HG03460 (cell line): ENCODE data around the gene VPS26B.

ENCODE experiments used
- ATAC-seq: cut with Tn5 transposase; IDR thresholded peaks from one replicate; pipeline ENCODE4 v1.9.1; 2021; ENCODE audit not compliant: unreplicated experiment

VPS26B gene

GRCh38 chr11:134257101-134257500, 32.6 kb downstream of the VPS26B start:
- no peak for ATAC-seq

GRCh38 chr11:134258577-134258976, 34.1 kb downstream of the VPS26B start:
- no peak for ATAC-seq

GRCh38 chr11:134260503-134260902, 36.0 kb downstream of the VPS26B start:
- no peak for ATAC-seq

GRCh38 chr11:134260983-134261382, 36.5 kb downstream of the VPS26B start:
- ATAC-seq, result no peak

GRCh38 chr11:134261626-134262488, 37.4 kb downstream of the VPS26B start:
- no peak for ATAC-seq

GRCh38 chr11:134264966-134265764, 40.7 kb downstream of the VPS26B start:
- no peak for ATAC-seq

- no peak for ATAC-seq
Observed at GRCh38 chr11:134266440-134266839, 42.0 kb downstream of the VPS26B start.

GRCh38 chr11:134266841-134267251, 42.4 kb downstream of the VPS26B start:
- ATAC-seq, result no peak

- ATAC-seq, result no peak
Observed at GRCh38 chr11:134267461-134267860, 43.0 kb downstream of the VPS26B start.

- ATAC-seq, result no peak
Observed at GRCh38 chr11:134267966-134268365, 43.5 kb downstream of the VPS26B start.

GRCh38 chr11:134270250-134270714, 45.8 kb downstream of the VPS26B start:
- ATAC-seq, result no peak

- ATAC-seq, result no peak
Observed at GRCh38 chr11:134271978-134272377, 47.5 kb downstream of the VPS26B start.

- ATAC-seq, result no peak
Observed at GRCh38 chr11:134272381-134273316, 48.2 kb downstream of the VPS26B start.

GRCh38 chr11:134273317-134273712, 48.8 kb downstream of the VPS26B start:
- no peak for ATAC-seq

GRCh38 chr11:134275188-134275533, 50.7 kb downstream of the VPS26B start:
- no peak for ATAC-seq

- ATAC-seq, result peak; percentile 54
Observed at GRCh38 chr11:134275534-134276395, 51.3 kb downstream of the VPS26B start, which contains the start of gene GLB1L3. TSS of gene GLB1L3 (plus strand) at chr11:134276379. CDS start at chr11:134276741, 362 bp downstream.

- ATAC-seq, result peak; percentile 25
Observed at GRCh38 chr11:134276396-134277182, 52.1 kb downstream of the VPS26B start.

- ATAC-seq, result no peak
Observed at GRCh38 chr11:134277183-134278001, 52.9 kb downstream of the VPS26B start.
